HG03045 (cell line): ENCODE data around the gene LYRM9.
"Not testable (repeated sequence)": the region's sequence is repeated elsewhere in the genome, so short reads cannot be mapped to it uniquely, and the experiment has no call there.

Experiments used
- ATAC-seq: cut with Tn5 transposase; IDR thresholded peaks from one replicate; pipeline ENCODE4 v1.9.1; 2021; ENCODE audit warnings: mild to moderate bottlenecking, moderate library complexity; ENCODE audit not compliant: unreplicated experiment

LYRM9 gene

DNA sequence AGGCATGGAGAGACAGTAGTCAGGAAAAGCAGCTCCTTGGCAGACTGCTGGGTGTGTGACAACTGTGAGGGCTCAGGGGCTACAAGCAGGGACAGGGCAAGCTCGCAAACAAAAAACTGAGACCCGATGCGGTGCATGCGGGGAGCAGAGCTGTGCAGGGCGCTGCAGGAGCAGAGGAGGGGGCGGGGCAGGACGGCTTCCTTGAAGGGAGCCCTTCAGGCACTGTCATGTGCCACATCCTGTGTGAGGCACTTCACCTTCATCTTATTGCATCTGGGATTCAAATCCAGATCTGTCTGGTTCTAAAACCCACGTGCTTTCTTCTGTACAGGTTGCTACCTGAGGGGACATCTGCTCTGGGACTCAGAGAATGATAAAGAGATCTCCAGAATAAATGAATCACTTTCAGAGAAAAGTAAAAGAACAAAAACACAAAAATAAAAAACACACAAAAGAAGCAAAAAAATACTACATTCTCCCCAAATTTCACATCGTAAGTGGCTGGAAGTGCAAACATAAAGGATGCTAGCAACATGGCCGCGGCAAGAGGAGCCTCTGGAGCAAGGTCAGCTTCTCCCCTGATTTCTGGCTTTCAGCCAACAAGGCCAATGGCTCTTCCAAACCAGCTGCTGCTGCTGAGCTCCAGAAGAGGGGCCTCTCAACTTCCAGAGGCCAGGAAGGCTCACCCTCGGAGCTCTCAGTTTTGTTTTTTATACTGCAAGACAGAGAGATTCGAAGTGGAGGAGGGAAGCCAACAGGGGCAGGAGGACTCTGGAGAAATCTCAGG is 14.2 kb downstream of the LYRM9 start:
- ATAC-seq, result no peak

- no peak for ATAC-seq
These were observed 19.4 kb downstream of the LYRM9 start for GRCh38 chr17:27873746-27874145.

GRCh38 chr17:27873211-27873610 is 20.0 kb downstream of the LYRM9 start:
- no peak for ATAC-seq

DNA sequence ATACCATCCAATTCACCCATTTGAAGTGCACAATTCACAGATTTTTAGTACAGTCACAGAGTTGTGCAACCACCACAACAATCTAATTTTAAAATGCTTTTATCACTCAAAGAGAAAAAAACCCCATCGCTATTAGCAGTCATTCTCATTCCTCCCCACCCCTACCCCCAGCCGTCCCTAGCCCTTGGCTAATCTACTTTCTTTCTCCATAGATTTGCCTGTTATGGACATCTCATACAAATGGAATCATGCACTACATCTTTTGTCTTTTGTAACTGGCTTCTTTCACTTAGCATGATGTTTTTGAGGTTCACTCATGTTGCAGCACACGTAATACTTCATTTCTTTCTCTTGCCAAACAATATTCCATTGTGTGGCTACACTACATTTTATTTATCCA is 20.4 kb downstream of the LYRM9 start:
- no peak for ATAC-seq

DNA sequence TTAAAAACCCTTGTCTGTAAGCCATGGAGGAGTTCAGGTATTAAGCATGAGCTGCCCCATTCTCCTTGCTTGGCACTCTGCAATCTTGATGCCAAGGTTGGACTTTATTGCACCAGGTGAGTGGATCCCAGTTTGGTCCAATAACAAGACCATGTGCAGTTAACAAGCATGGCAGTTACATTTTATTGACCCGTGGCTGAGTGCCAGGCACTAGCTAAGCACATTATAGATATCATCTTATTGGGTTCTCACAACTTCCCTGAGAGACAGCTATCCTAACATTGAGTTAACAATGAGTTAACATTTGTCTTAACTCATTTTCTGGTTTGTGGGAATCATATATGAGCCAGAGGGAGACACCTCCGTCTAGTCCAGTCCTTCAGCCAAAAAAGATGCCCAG is 21.8 kb downstream of the LYRM9 start:
- ATAC-seq, result no peak

DNA sequence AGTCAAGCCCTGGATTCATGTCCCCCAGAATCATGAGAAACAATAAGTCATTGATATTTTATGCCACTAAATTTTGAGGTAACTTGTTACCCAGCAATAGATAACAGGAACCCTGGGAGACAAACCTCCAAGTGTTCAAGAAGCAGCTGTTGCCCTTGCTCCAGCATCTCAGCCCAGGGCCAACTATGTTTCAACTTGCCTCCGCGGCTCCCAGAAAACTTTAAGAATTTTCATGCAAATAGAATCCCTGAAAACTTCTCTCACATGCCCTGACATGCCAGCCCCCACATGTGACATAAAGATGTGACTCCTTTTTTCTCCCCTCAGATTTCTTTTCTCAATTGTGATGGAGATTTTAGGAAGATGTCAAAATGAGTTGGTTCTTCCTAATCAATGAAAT is 22.8 kb downstream of the LYRM9 start:
- no peak for ATAC-seq

- no peak for ATAC-seq
These were observed 24.6 kb downstream of the LYRM9 start for GRCh38 chr17:27868565-27868964.

DNA sequence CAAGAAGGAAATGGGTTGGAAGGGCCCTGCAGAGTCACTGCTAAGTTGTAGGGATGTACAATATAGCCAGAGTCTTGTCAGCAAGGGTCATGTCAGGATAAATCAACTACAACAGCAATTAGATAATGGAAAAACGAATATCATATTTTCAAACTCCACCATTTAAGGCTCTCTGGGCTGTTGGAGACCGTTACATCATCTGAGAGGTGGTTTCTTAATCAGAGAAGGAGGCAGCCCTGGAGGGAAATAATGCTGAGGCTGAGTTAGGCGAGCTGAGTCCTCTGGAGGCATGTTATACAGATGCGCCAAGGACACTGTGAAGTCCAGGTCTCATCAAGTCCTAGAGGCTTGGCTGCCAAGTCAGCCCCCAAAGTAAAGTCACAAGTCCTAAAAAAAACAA is 30.3 kb downstream of the LYRM9 start:
- no peak for ATAC-seq

- ATAC-seq, result no peak
These were observed 31.2 kb downstream of the LYRM9 start for GRCh38 chr17:27862004-27862403.

DNA sequence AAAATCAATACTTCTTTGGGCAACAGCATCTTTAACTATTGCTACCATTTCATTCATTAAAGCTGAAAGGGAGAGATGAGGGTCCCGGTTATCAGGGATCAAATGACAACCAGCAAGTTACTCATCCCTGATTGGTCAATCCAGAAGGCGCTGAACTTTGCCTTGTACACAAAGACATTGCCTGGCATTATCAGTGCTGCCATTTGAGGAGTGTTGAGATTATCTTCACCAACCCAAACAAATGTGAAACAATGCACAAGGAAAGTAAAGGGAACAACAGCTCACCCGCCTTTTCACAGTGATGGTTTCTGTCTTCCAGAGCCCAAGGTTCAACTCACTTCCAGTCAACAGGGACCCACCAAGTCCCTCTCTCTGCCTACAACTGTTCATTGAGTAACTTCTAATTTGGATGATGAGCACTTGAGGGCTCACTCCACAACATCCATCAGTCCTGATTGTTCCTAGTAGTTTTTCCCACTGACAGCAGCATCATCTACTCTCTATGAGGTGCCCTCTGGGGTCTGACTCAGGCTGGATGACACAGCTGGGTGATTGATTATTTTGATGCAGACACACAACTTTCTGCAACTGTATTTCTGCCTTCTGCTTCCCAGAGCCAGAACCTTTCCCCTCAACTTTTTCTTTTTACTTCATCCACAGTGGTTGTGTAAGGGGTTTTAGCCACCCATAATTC is 32.0 kb downstream of the LYRM9 start:
- ATAC-seq, result no peak

- ATAC-seq, result no peak
These were observed 34.4 kb downstream of the LYRM9 start for GRCh38 chr17:27858621-27859305.

DNA sequence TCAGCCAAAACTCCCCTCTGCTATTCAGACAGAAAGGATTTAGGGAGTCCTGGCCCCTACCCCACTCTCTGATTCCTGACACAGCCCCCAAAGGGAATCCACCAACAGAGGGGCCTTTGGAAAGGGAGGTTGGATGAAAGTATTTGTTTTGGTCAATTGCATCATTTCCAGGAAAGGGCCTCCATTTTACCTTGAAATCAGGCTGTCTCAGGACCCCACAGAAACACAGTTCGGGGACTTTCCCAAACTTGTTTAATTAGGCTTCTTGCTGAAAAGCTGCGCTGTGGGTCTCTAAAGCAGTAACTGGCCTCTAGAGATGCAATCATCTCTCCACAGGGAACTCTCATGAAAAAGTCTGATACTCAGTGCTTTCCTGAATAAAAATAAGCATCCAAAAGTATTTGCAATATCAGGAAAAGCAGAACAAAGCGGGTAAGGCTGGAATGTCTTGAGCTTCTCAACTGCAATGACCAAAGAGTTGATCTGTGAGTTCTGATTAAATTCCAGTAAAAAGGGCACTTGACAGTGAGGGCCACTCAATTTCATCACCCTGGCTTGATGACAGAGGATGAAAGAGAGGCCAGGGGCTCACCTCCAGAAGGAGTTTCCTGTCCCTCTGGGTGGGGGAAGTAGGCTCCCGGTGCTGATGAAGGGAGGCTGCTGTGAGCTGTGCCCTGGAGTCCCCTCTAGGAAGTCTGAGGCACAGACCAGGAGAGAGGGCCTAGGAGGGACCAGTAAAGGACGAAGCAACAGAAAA is 36.3 kb downstream of the LYRM9 start:
- ATAC-seq, result no peak

DNA sequence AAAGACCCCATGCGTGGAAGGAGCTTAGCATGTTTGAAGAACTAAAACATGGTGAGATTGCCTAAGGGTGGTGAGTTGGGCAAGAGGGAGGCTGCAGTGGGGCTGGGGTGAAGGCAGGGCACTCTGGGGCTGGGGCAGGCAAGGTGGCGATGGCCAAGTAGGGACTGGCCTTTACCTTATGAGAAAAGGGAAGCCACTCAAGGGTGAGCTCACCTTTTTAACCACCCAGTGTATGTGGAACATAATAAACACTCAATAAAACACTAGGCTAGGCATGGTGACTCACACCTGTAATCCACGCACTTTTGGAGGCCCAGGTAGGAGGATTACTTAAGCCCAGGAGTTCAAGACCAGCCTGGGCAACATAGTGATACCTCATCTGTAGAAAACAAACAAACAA is 37.7 kb downstream of the LYRM9 start:
- ATAC-seq, result no peak

- no peak for ATAC-seq
These were observed 39.0 kb downstream of the LYRM9 start for GRCh38 chr17:27854163-27854562.

- no peak for ATAC-seq
These were observed 40.1 kb downstream of the LYRM9 start for GRCh38 chr17:27853091-27853490.

DNA sequence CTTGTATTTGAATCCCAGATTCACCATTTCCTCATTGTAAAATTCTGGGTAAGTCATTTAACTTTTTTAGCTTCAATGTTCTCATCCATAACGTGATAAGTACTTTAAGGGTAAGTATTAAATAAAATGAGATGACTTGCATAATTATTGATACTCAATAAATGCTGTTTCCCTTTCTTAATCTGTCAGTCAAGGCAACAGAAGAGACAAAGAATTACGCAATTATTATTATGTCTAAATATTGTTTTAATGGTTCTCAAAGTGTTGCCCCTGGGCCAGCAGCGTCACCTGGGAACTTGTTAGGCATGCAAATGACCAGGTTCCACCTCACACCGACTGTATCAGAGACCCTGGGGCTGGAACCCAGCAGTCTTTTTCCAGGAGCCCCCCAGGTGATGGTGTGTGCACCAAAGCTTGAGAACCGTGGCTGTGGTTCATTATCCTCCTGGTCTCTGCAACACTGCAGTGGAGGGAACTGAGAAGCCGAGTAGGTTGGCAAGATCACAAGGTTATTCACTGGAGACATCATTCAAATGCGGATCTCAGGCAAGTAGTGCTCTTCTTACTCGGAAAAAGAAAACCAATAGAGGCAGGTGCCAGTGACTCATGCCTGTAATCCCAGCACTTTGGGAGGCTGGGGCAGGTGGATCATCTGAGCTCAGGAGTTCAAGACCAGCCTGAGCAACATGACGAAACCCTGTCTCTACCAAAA is 43.5 kb downstream of the LYRM9 start:
- ATAC-seq, result no peak

DNA sequence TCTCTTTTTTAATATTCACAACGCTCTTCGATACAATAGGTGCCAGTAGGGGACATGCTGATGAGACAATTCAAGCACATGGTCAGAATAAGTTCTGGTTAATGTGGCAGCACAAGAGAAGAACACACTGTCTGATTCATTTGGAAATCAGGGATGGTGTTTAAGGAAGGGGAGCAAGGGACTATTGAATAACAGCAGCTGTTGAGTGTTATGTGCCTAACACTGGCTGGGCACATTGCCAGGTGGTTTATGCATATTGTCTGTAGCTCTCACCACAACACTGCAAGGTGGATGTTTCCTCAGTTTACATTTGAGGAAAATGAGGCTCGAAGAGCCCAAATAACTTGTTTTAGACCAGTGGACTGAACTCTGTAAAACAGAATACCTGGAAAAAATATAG is 44.2 kb downstream of the LYRM9 start:
- no peak for ATAC-seq

GRCh38 chr17:27846808-27847307 is 46.3 kb downstream of the LYRM9 start:
- not testable (repeated sequence) for ATAC-seq

- ATAC-seq, result no peak
These were observed 47.0 kb downstream of the LYRM9 start for GRCh38 chr17:27846042-27846655.
